Immature natural killer cell (primary cell): ENCODE measurements around the gene ARHGAP8. TPM values are rescaled to one million over a fixed set of nuclear protein-coding genes. Genes with fewer than 3 reads are reported as not detected.
A peak's percentile ranks its signal among the peaks of the same experiment; 100 is the strongest.

Experiments
- DNase-seq, 3 donors: peaks; one replicate each; pipeline ENCODE4 v3.0.0; 2022; ENCODE audit warnings: mixed read lengths in 1 of 3
- H3K27ac Mint-ChIP-seq, 6 donors: one replicate each; pipeline ENCODE4 v1.8.0; 2020; ENCODE audit warnings: mixed read lengths in 6 of 6, mild to moderate bottlenecking in 5 of 6, inconsistent platforms in 4 of 6, moderate library complexity in 3 of 6
- H3K27me3 Mint-ChIP-seq, 3 donors: one replicate each; pipeline ENCODE4 v1.8.0; 2020 to 2021; ENCODE audit warnings: low read depth in 3 of 3, mild to moderate bottlenecking in 3 of 3, mixed read lengths in 3 of 3, moderate library complexity in 3 of 3, inconsistent platforms in 1 of 3
- H3K36me3 Mint-ChIP-seq, 3 donors: one replicate each; pipeline ENCODE4 v1.8.0; 2020; ENCODE audit warnings: mixed read lengths in 3 of 3, inconsistent platforms in 2 of 3, mild to moderate bottlenecking in 2 of 3
- H3K4me1 Mint-ChIP-seq, 2 donors: one replicate each; pipeline ENCODE4 v1.8.0; 2020; ENCODE audit warnings: inconsistent platforms in 2 of 2, mild to moderate bottlenecking in 2 of 2, mixed read lengths in 2 of 2, moderate library complexity in 1 of 2
- H3K4me3 Mint-ChIP-seq, 5 donors: one replicate each; pipeline ENCODE4 v1.8.0; 2020; ENCODE audit warnings: mild to moderate bottlenecking in 5 of 5, mixed read lengths in 5 of 5, inconsistent platforms in 3 of 5, moderate library complexity in 3 of 5
- H3K9me3 Mint-ChIP-seq, 6 donors: one replicate each; pipeline ENCODE4 v1.8.0; 2020; ENCODE audit warnings: mild to moderate bottlenecking in 6 of 6, mixed read lengths in 6 of 6, inconsistent platforms in 4 of 6, moderate library complexity in 3 of 6
- polyA plus RNA-seq, 3 donors: library from polyadenylated mRNA; unstranded; fragments of 300-500 nt; fragmentation: Illumina TruSeq; gene quantifications; one replicate each; pipeline ENCODE4 v1.2.3, GENCODE V29; 2021

Gene ARHGAP8
- polyA plus RNA-seq, 3 donors from 2014 or later: 0.60 to 2.0 TPM; not detected in 1

GRCh38 chr22:44712962-44713361 is 39.4 kb upstream of the ARHGAP8 start:
- H3K36me3 Mint-ChIP-seq: no peaks in the 10 kb centered on the region
- H3K9me3 Mint-ChIP-seq: peaks cover 0 to 1% (median 0%) of the 10 kb centered on the region in 6 donors
- H3K27ac Mint-ChIP-seq: peak overlapping the region; percentile 19 to 93 (median 56)
- H3K4me3 Mint-ChIP-seq: peak overlapping the region in 2 of 5 donors; percentile 30 to 76
- no peak for DNase-seq
- peaks cover 69 to 81% of the 10 kb centered on the region in 2 donors for H3K4me1 Mint-ChIP-seq
- peaks cover 9 to 22% (median 12%) of the 10 kb centered on the region in 3 donors for H3K27me3 Mint-ChIP-seq

- H3K27ac Mint-ChIP-seq: peak overlapping the region in 5 of 6 donors; percentile 35 to 93 (median 56)
- H3K4me1 Mint-ChIP-seq: peaks cover 65 to 83% of the 10 kb centered on the region in 2 donors
- H3K4me3 Mint-ChIP-seq: peak overlapping the region in 3 of 5 donors; percentile 13 to 24 (median 17)
Measured at GRCh38 chr22:44714703-44715350, 37.5 kb upstream of the ARHGAP8 start.

GRCh38 chr22:44718418-44718817 is 34.0 kb upstream of the ARHGAP8 start:
- peak overlapping the region; percentile 19 to 69 (median 59) for H3K4me3 Mint-ChIP-seq
- DNase-seq: peak; percentile 32 to 45 (median 35)
- H3K36me3 Mint-ChIP-seq: peaks cover 0 to 5% (median 2%) of the 10 kb centered on the region in 3 donors
- H3K4me1 Mint-ChIP-seq: peaks cover 37 to 70% of the 10 kb centered on the region in 2 donors
- H3K27me3 Mint-ChIP-seq: peaks cover 0 to 5% (median 0%) of the 10 kb centered on the region in 3 donors
- no peaks in the 10 kb centered on the region for H3K9me3 Mint-ChIP-seq
- peak overlapping the region; percentile 73 to 92 (median 82) for H3K27ac Mint-ChIP-seq

More at GRCh38 chr22:44714703-44715350, 37.5 kb upstream of the ARHGAP8 start:
- H3K9me3 Mint-ChIP-seq: no peaks in the 10 kb centered on the region
- peaks cover 6 to 16% (median 9%) of the 10 kb centered on the region in 3 donors for H3K27me3 Mint-ChIP-seq
- no peak for DNase-seq
- peaks cover 0 to 5% (median 0%) of the 10 kb centered on the region in 3 donors for H3K36me3 Mint-ChIP-seq

GRCh38 chr22:44719586-44720368 is 32.6 kb upstream of the ARHGAP8 start:
- Mint-ChIP-seq H3K27me3 (peaks cover 0 to 1% (median 0%) of the 10 kb centered on the region in 3 donors), H3K36me3 (peaks cover 0 to 6% (median 5%) of the 10 kb centered on the region in 3 donors), H3K4me3 (peak overlapping the region in 1 of 5 donors; percentile 21)

GRCh38 chr22:44721213-44721612 is 31.2 kb upstream of the ARHGAP8 start:
- Mint-ChIP-seq H3K27ac (peak overlapping the region in 2 of 6 donors; percentile 34 to 69), H3K4me3 (peak overlapping the region in 1 of 5 donors; percentile 38), H3K36me3 (peaks cover 0 to 6% (median 5%) of the 10 kb centered on the region in 3 donors)

More at GRCh38 chr22:44719586-44720368, 32.6 kb upstream of the ARHGAP8 start:
- DNase-seq: no peak
- Mint-ChIP-seq H3K27ac (peak overlapping the region in 4 of 6 donors; percentile 61 to 92 (median 66)), H3K4me1 (peaks cover 30 to 69% of the 10 kb centered on the region in 2 donors), H3K9me3 (no peaks in the 10 kb centered on the region)

GRCh38 chr22:44722611-44723010 is 29.8 kb upstream of the ARHGAP8 start:
- H3K27me3 Mint-ChIP-seq: peaks cover 0 to 1% (median 0%) of the 10 kb centered on the region in 3 donors
- no peak overlapping the region for H3K27ac Mint-ChIP-seq
- peaks cover 27 to 59% of the 10 kb centered on the region in 2 donors for H3K4me1 Mint-ChIP-seq

More at GRCh38 chr22:44721213-44721612, 31.2 kb upstream of the ARHGAP8 start:
- Mint-ChIP-seq H3K4me1 (peaks cover 30 to 62% of the 10 kb centered on the region in 2 donors), H3K27me3 (peaks cover 0 to 1% (median 0%) of the 10 kb centered on the region in 3 donors), H3K9me3 (no peaks in the 10 kb centered on the region)
- DNase-seq: no peak

GRCh38 chr22:44723801-44724200 is 28.6 kb upstream of the ARHGAP8 start:
- DNase-seq: no peak
- H3K27me3 Mint-ChIP-seq: peaks cover 0 to 1% (median 0%) of the 10 kb centered on the region in 3 donors
- H3K4me1 Mint-ChIP-seq: peaks cover 24 to 55% of the 10 kb centered on the region in 2 donors
- peaks cover 0 to 10% (median 0%) of the 10 kb centered on the region in 3 donors for H3K36me3 Mint-ChIP-seq
- peak overlapping the region in 1 of 6 donors; percentile 39 for H3K27ac Mint-ChIP-seq
- H3K9me3 Mint-ChIP-seq: no peaks in the 10 kb centered on the region
- no peak overlapping the region for H3K4me3 Mint-ChIP-seq

More at GRCh38 chr22:44722611-44723010, 29.8 kb upstream of the ARHGAP8 start:
- DNase-seq: no peak
- Mint-ChIP-seq H3K9me3 (no peaks in the 10 kb centered on the region), H3K4me3 (no peak overlapping the region), H3K36me3 (peaks cover 0 to 9% (median 5%) of the 10 kb centered on the region in 3 donors)

- H3K27ac Mint-ChIP-seq: peak overlapping the region in 3 of 6 donors; percentile 5 to 48 (median 34)
- peaks cover 0 to 1% (median 0%) of the 10 kb centered on the region in 3 donors for H3K27me3 Mint-ChIP-seq
- no peaks in the 10 kb centered on the region for H3K9me3 Mint-ChIP-seq
- no peak for DNase-seq
- no peak overlapping the region for H3K4me3 Mint-ChIP-seq
- peaks cover 0 to 10% (median 0%) of the 10 kb centered on the region in 3 donors for H3K36me3 Mint-ChIP-seq
- peaks cover 26 to 55% of the 10 kb centered on the region in 2 donors for H3K4me1 Mint-ChIP-seq
Measured at GRCh38 chr22:44724416-44724815, 28.0 kb upstream of the ARHGAP8 start.

- no peak overlapping the region for H3K4me3 Mint-ChIP-seq
- H3K27ac Mint-ChIP-seq: no peak overlapping the region
- peaks cover 0 to 1% (median 0%) of the 10 kb centered on the region in 3 donors for H3K27me3 Mint-ChIP-seq
- DNase-seq: no peak
- peaks cover 0 to 10% (median 0%) of the 10 kb centered on the region in 3 donors for H3K36me3 Mint-ChIP-seq
- H3K4me1 Mint-ChIP-seq: peaks cover 25 to 52% of the 10 kb centered on the region in 2 donors
- H3K9me3 Mint-ChIP-seq: no peaks in the 10 kb centered on the region
Measured at GRCh38 chr22:44724859-44725258, 27.5 kb upstream of the ARHGAP8 start.

GRCh38 chr22:44726439-44726838 is 25.9 kb upstream of the ARHGAP8 start:
- Mint-ChIP-seq H3K4me1 (peaks cover 23 to 37% of the 10 kb centered on the region in 2 donors), H3K27ac (no peak overlapping the region), H3K27me3 (peaks cover 0 to 1% (median 0%) of the 10 kb centered on the region in 3 donors), H3K4me3 (no peak overlapping the region), H3K9me3 (no peaks in the 10 kb centered on the region), H3K36me3 (peaks cover 0 to 15% (median 4%) of the 10 kb centered on the region in 3 donors)
- no peak for DNase-seq

GRCh38 chr22:44727148-44727547 is 25.2 kb upstream of the ARHGAP8 start:
- Mint-ChIP-seq H3K27ac (no peak overlapping the region), H3K27me3 (peaks cover 0 to 1% (median 0%) of the 10 kb centered on the region in 3 donors), H3K36me3 (peaks cover 0 to 15% (median 5%) of the 10 kb centered on the region in 3 donors), H3K4me1 (peaks cover 23 to 33% of the 10 kb centered on the region in 2 donors), H3K9me3 (no peaks in the 10 kb centered on the region), H3K4me3 (no peak overlapping the region)
- no peak for DNase-seq

- peak overlapping the region in 3 of 6 donors; percentile 42 to 83 (median 66) for H3K27ac Mint-ChIP-seq
- H3K4me3 Mint-ChIP-seq: no peak overlapping the region
- peaks cover 2 to 15% (median 10%) of the 10 kb centered on the region in 3 donors for H3K36me3 Mint-ChIP-seq
Measured at GRCh38 chr22:44727709-44728108, 24.7 kb upstream of the ARHGAP8 start.

GRCh38 chr22:44728761-44729324 is 23.5 kb upstream of the ARHGAP8 start:
- H3K27me3 Mint-ChIP-seq: peaks cover 0 to 1% (median 0%) of the 10 kb centered on the region in 3 donors
- H3K4me3 Mint-ChIP-seq: peak overlapping the region in 3 of 5 donors; percentile 40 to 64 (median 50)
- DNase-seq: no peak
- peak overlapping the region in 5 of 6 donors; percentile 14 to 80 (median 61) for H3K27ac Mint-ChIP-seq
- no peaks in the 10 kb centered on the region for H3K9me3 Mint-ChIP-seq
- peaks cover 3 to 17% (median 11%) of the 10 kb centered on the region in 3 donors for H3K36me3 Mint-ChIP-seq
- peaks cover 23 to 30% of the 10 kb centered on the region in 2 donors for H3K4me1 Mint-ChIP-seq

More at GRCh38 chr22:44727709-44728108, 24.7 kb upstream of the ARHGAP8 start:
- Mint-ChIP-seq H3K4me1 (peaks cover 23 to 33% of the 10 kb centered on the region in 2 donors), H3K27me3 (peaks cover 0 to 1% (median 0%) of the 10 kb centered on the region in 3 donors), H3K9me3 (no peaks in the 10 kb centered on the region)
- no peak for DNase-seq
